Stimulated activated CD4-positive, alpha-beta T cell treated with anti-CD3 and anti-CD28 coated beads, TNF-alpha, amount 100 ng/mL, for 1 hour (primary cell): ENCODE measurements around the gene RORB.

ENCODE experiments used
- DNase-seq, 3 donors: peaks; one replicate each; pipeline ENCODE4 v3.0.0-alpha.2; 2020; ENCODE audit warnings: low read depth in 3 of 3, low spot score in 1 of 3

RORB gene

DNA sequence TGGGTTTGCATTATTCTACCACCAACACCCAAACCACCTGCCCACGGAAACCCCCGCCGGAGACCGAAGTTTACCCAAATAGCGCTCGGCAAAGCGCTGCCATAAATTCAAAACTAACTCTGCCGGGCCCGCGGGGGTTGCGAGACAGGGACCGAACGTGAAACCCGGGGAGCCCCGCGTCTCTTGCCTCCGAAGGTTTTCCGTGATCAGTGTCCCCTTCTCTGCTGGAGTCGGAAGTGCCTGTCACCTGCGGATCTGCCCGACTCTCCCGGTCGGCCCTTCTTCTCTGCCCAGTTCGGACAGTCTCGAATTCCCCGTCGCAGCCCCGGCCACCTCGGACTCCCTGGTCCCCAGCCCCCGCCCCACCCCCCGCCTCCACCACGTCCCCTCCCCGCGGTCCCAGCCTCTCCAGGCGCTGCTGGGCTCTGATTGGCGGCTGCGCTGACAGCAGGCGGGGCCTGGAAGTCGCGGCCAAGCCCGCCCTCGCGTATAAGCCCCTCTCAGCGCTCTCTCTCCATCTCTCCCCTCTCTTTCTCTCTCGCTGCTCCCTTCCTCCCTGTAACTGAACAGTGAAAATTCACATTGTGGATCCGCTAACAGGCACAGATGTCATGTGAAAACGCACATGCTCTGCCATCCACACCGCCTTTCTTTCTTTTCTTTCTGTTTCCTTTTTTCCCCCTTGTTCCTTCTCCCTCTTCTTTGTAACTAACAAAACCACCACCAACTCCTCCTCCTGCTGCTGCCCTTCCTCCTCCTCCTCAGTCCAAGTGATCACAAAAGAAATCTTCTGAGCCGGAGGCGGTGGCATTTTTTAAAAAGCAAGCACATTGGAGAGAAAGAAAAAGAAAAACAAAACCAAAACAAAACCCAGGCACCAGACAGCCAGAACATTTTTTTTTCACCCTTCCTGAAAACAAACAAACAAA, at the start of gene RORB:
Gene RORB, plus strand, starts transcription at position 517 of the 929 bp plus-strand sequence. CDS start 642 bp downstream, outside the sequence.
- DNase-seq, result peak in 1 of 3 donors; percentile 1

DNA sequence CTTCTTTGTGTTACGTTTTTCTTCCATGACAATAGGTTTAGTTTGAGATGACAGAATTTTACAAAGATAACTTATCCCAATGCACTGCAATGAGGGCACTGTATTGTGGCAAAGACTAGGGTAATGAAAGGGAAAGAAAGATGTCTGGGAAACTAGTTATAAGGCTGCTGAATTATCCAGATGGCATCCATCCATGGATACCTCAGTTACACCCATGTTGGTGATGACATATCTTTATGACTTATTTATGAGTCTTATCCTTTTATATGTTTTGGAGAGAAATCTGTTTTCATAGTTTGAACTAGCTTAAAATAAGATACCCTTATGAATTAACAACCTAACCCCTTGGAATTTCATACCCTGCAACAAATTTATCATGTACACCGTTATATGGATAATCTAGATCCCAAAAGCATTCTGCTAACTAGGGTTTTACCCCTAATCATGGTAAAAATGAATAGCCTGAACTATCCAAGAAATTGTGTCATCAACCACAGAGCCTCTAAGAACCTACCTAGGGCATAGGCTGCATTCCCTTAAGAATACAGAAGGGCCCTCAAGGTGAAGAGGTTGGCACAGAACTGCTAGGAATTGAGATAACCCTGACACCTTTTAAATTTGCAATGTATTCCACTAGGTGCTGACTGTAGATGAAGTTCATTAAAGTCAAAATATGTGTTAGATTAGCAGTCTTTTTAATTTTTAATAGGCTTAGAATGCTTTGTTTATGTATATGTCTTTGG, 49.5 kb upstream of the RORB start:
- no peak for DNase-seq

DNA sequence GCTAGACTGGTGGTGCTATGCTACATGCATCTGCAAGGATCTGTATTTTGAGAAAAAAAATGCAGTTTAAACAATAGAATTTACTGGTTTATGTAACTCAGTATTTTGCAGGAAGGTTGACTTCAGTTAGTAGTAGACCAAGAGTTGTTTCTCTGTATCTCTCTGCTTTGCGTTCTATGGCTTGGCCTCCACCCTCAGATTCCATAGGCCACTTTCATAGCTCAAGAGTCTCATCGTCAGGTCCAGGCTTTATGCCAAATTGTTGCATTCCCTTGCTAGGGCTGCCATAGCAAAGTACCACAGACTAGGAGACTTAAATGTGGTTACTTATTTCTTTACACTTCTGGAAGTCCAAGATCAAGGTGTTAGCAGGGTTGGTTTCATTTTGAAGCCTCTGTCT, 48.1 kb upstream of the RORB start:
- DNase-seq, result no peak

DNA sequence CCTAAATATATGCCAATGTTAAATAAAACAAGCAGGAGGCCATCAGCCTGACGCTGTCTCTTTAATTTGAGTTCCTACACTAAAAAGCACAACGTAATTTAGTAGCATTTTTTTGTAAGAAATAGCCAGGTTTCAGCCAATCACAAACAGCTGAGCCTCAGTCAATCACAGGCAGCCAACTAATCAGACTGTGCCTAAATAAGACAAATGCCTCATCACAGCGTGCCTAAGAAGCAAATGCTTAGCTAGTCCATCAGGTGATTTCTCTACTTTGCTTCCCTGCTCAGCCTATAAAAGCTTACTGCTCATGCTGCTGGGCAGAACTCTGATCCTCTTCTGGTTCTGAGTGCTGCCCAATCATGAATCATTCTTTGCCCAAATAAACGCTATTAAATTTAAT, 38.3 kb upstream of the RORB start:
- DNase-seq, result no peak

- no peak for DNase-seq
These were observed 33.3 kb upstream of the RORB start for GRCh38 chr9:74463825-74464224.

GRCh38 chr9:74478606-74479005, 18.5 kb upstream of the RORB start:
- no peak for DNase-seq

GRCh38 chr9:74479711-74480110, 17.4 kb upstream of the RORB start:
- DNase-seq, result no peak

DNA sequence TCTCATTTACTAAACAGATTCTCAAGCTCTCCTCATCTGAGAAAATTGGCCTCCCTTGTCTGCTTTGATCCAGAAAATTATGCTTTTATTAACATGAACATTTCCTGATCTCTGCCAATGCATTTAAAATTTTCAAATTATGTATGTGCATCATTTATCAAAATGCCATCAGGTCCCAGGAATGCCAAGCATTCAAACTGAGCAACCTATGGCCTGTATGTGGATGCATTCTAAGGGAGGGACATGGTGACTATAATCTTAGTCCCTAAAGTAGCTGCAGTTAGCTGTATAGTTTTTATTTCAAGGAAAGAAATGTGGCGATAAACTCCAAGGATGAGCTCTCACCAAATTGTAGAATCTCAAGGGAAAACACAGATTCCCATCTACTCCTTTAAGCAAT, 9.7 kb upstream of the RORB start:
- no peak for DNase-seq

- DNase-seq, result no peak
These were observed 3.6 kb upstream of the RORB start for GRCh38 chr9:74493512-74493911.

DNA sequence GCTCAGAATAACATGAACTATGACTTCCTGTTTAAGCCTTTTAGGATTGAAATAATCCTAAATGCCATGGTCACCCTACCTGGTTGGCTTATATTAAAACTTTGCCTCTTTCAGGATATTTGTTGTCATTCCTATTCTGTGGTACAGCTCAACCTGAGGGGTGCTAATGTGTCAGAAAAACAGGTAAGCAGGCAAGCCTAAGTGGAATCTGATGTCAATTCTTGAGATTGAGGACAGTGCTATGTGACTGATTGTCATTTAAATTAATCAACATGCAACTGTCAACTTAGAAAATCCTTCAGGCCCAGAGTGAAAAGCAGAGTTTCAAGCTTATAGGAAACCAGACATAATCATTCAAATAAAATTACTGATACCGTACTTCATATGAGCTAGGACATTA, 2.6 kb upstream of the RORB start:
- no peak for DNase-seq

DNA sequence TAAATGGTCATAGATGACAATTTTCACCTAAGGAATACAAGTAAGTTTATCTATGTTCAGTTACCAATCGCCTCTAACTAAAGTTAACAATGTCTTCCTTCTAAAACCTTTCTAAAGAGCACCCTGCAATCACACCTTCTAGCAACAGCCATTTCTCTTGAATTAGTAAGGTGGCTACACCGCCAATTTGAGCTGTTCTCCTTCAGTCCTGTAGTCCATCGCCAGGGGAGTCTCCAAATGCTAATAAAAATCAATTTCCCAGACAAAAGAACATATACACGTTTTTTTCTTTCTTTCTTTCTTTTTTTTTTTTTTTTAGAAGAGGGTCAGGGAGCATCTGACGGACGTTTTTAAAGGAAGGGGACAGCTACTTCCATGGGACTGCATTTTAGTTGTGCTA, 729 bp upstream of the RORB start:
- no peak for DNase-seq

DNA sequence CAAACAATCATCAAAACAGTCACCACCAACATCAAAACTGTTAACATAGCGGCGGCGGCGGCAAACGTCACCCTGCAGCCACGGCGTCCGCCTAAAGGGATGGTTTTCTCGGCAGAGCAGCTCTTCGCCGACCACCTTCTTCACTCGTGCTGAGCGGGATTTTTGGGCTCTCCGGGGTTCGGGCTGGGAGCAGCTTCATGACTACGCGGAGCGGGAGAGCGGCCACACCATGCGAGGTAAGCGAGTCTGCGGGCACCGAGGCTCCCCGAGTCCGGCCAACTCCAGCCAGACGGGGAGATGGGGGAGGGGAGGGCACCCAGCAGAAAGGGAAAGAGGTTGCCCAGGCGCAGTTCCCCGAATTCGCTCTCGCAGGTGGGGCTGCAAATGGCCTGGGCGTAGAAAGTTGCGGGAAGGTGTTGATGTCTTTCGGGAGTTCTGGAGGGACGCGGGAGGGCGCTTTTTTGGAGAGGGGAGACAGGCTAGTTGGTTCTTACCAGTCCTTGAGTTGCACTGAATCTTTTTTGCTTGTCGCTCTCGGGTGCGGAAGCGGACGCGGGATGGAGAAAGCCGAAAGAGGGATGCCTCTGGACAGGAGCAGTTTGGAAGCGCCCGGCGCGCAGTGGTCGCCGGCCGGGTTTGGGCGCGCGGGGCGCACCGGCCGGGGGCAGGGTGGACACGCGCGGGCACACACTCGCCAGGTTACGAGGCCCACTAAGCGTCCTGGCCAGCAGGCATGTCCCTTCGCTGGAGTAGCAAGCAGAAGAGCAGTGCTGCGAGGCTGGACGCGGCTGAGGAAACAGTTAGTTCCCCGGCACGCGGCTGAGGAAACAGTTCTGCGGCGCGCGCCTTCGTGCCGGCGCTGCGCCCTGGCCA, 849 bp downstream of the RORB start:
- no peak for DNase-seq

- DNase-seq, result no peak
These were observed 1.5 kb downstream of the RORB start for GRCh38 chr9:74498621-74499095.

DNA sequence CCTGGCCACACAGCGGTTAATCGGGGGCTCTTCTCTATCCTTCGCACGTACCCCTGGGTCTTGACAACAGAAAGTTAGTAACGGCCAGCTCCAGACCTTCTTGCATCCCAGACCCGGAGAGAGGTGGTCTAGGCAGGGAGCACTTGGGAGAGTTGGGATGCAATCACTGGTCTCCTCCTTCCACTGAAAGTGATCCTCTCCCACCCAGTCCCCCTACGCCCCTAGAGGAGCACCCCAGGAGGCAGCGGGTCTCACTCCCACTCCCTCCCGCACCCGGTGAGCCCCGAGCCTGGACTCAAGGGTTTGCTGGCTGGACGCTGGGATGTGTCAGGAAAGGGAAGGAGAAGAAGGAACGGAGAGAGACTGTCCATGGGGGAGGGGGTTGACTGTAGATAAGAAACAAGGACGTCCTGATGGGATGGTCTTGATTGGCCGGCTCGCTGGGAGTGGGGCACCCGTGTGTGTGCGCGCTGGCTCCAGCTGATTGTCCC, 2.0 kb downstream of the RORB start:
- DNase-seq, result no peak

GRCh38 chr9:74499770-74500583, 2.8 kb downstream of the RORB start:
- DNase-seq, result no peak

GRCh38 chr9:74500584-74500924, 3.4 kb downstream of the RORB start:
- no peak for DNase-seq

DNA sequence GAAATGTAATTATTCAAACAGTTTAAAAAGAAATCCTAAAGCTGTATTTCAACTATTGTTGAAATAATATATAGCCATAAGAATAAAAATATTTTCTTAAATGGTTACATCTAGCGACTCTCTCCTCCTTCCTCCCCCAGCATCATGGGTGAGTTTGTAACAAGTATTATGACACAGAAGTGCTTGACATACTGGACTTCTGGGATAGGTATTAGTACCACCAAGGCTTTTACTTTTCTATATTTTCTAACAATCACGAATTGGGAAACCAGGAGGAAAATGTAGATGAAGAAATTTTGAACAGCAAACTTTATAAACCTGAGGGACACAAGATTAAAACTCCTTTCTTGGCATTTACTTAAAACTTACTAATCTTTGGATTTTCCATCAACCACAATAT, 4.4 kb downstream of the RORB start:
- no peak for DNase-seq

DNA sequence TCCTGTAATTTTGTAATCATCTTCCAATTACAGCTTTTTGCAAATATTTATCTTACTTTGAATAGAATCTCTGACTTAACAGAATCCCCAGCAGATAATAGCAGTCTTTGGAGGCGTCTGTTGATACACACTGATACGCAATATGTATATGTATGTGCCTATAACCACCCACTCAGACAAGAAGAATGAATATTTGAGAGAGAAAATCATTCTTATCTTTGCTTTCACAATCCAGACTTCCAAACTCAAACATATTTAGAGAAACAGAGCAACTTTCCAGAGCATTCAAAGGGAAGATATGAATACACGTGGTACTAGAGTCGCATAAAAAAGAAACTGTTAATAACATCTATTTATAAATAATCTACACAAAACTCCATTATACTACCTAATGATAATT, 6.1 kb downstream of the RORB start:
- DNase-seq, result no peak

DNA sequence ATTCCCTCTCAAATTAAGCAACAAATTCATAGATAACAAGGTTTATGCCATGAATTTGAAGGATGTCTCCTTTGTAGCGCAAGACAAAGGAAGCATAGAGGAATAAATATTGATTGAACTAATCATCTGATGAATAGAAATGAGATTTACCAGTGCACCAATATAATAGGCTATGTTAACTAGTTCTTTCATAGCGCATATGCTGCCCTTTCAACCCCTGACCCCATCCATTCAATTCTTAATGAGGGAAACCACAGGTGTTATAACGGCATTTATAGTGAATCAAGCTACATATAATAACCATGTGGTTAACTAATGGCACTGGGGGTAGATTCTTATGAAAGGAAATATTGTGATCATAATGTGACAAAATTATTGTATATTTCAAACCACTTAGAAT, 6.5 kb downstream of the RORB start:
- DNase-seq, result no peak

DNA sequence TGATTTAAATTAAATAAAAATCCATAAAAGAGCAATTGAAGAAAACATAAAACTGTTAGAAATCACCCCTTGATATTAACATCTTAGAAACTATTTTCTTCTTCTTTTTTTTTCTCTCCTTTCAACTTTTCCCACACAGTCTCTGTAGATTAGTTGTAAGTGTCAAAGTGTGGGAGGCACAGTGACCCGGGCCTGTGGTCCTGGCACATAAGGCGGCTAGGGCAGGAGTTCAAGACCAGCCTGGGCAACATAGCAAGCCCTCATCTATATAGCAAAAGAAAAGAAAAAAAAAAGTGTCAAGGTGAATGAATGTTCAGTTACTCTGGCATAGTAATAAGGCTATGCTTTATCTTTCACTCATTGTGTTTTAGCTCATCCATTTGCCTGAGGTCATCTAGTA, 14.2 kb downstream of the RORB start:
- DNase-seq, result no peak
